NCI-H748 (cell line): ENCODE results near the gene EP300.
"Not testable (repeated sequence)": the region's sequence is repeated elsewhere in the genome, so short reads cannot be mapped to it uniquely, and the experiment has no call there.

ENCODE experiments used
- DNase-seq: peaks from one replicate; lab custom pipeline; 2025; ENCODE audit not compliant: unreplicated experiment; lab: John Stamatoyannopoulos, UW

EP300 gene

GRCh38 chr22:41092023-41092817 is at the start of gene EP300:
Gene EP300, plus strand, starts transcription at chr22:41092592. Its CDS starts 413 bp downstream, at chr22:41093005.
- peak; percentile 71 for DNase-seq

GRCh38 chr22:41043722-41044121 is 48.7 kb upstream of the EP300 start:
- DNase-seq: no peak

GRCh38 chr22:41045575-41045974 is 46.8 kb upstream of the EP300 start:
- not testable (repeated sequence) for DNase-seq

- DNase-seq: no peak
These were observed 44.6 kb upstream of the EP300 start for GRCh38 chr22:41047801-41048211.

GRCh38 chr22:41048345-41048744 is 44.0 kb upstream of the EP300 start:
- not testable (repeated sequence) for DNase-seq

- DNase-seq: no peak
These were observed 43.3 kb upstream of the EP300 start for GRCh38 chr22:41048791-41049717.

GRCh38 chr22:41049795-41050194 is 42.6 kb upstream of the EP300 start:
- DNase-seq: not testable (repeated sequence)

- no peak for DNase-seq
These were observed 41.5 kb upstream of the EP300 start for GRCh38 chr22:41050883-41051282.

GRCh38 chr22:41052661-41053490 is 39.5 kb upstream of the EP300 start:
- DNase-seq: no peak

GRCh38 chr22:41057076-41057475 is 35.3 kb upstream of the EP300 start:
- DNase-seq: no peak

GRCh38 chr22:41062146-41062545 is 30.2 kb upstream of the EP300 start:
- no peak for DNase-seq

- DNase-seq: not testable (repeated sequence)
These were observed 28.1 kb upstream of the EP300 start for GRCh38 chr22:41064326-41064725.

GRCh38 chr22:41066341-41066740 is 26.1 kb upstream of the EP300 start:
- DNase-seq: not testable (repeated sequence)

GRCh38 chr22:41067968-41068367 is 24.4 kb upstream of the EP300 start:
- not testable (repeated sequence) for DNase-seq

- no peak for DNase-seq
These were observed 21.6 kb upstream of the EP300 start for GRCh38 chr22:41070665-41071331.

GRCh38 chr22:41074061-41074460 is 18.3 kb upstream of the EP300 start:
- DNase-seq: no peak

GRCh38 chr22:41074466-41074865 is 17.9 kb upstream of the EP300 start:
- DNase-seq: no peak

GRCh38 chr22:41074941-41075710 is 17.3 kb upstream of the EP300 start:
- DNase-seq: no peak

GRCh38 chr22:41075946-41076345 is 16.4 kb upstream of the EP300 start:
- no peak for DNase-seq

- DNase-seq: no peak
These were observed 15.5 kb upstream of the EP300 start for GRCh38 chr22:41076857-41077256.
